Spleen (tissue), 11 donors: Measurements from ENCODE around the gene CA12. TPM values are rescaled to one million over a fixed set of nuclear protein-coding genes. Genes with fewer than 3 reads are reported as not detected.

Experiments used
- DNase-seq: peaks from one replicate; pipeline ENCODE4 v3.0.0-alpha.2; 2020
- H3K27ac ChIP-seq, 8 donors: fragments of 200-600 bp; sonication (generic) in 7 of 8; 1 replicate in 4 of 8; 2 replicates in 4 of 8; pipeline versions ENCODE4 v1.5.0 to v1.8.0; 2016 to 2021; ENCODE audit warnings: inconsistent platforms in 4 of 8, mild to moderate bottlenecking in 4 of 8, moderate library complexity in 1 of 8
- H3K27me3 ChIP-seq, 7 donors: fragments of 200-600 bp; sonication (generic) in 6 of 7; replicated peaks in 1 of 7; 1 replicate in 4 of 7; 2 replicates in 3 of 7; pipeline versions ENCODE4 v1.5.0 to v1.8.0; 2016 to 2021; ENCODE audit warnings: inconsistent platforms in 3 of 7, mild to moderate bottlenecking in 1 of 7
- H3K36me3 ChIP-seq, 6 donors: fragments of 200-600 bp; sonication (generic) in 5 of 6; 1 replicate in 4 of 6; 2 replicates in 2 of 6; pipeline versions ENCODE4 v1.5.0 to v1.8.0; 2016 to 2021; ENCODE audit warnings: inconsistent platforms in 2 of 6
- H3K4me1 ChIP-seq, 6 donors: fragments of 200-600 bp; sonication (generic) in 5 of 6; 1 replicate in 3 of 6; 2 replicates in 3 of 6; pipeline versions ENCODE4 v1.5.0 to v1.8.0; 2016 to 2021; ENCODE audit warnings: inconsistent platforms in 3 of 6
- H3K4me3 ChIP-seq, 8 donors: fragments of 200-600 bp; sonication (generic) in 7 of 8; 1 replicate in 4 of 8; 2 replicates in 4 of 8; pipeline versions ENCODE4 v1.5.0 to v1.8.0; 2016 to 2021; ENCODE audit warnings: inconsistent platforms in 4 of 8, mild to moderate bottlenecking in 4 of 8, moderate library complexity in 2 of 8
- H3K9me3 ChIP-seq, 8 donors: fragments of 200-600 bp; sonication (generic) in 7 of 8; 1 replicate in 4 of 8; 2 replicates in 4 of 8; pipeline versions ENCODE4 v1.5.0 to v1.8.0; 2016 to 2021; ENCODE audit warnings: inconsistent platforms in 4 of 8
- CTCF ChIP-seq, 11 experiments: fragments of 200-600 bp in 7 of 11; fragments of 450-650 bp in 4 of 11; sonication (generic) in 4 of 11; IDR thresholded peaks in 8 of 11; conservative IDR thresholded peaks in 3 of 11; 1 replicate in 7 of 11; 2 replicates in 4 of 11; pipeline versions ENCODE4 v1.4.0 to v1.8.0; 2016 to 2021; ENCODE audit warnings: antibody characterized with exemption in 11 of 11, inconsistent platforms in 4 of 11, mild to moderate bottlenecking in 1 of 11
- POLR2A ChIP-seq, 3 donors: fragments of 450-650 bp; IDR thresholded peaks; one replicate each; pipeline ENCODE4 v1.5.1; 2017; ENCODE audit warnings: antibody characterized with exemption in 3 of 3, mild to moderate bottlenecking in 1 of 3
- POLR2AphosphoS5 ChIP-seq, 3 donors: sonication (generic); formaldehyde crosslinking; IDR thresholded peaks; one replicate each; pipeline ENCODE4 v1.5.1; 2017; ENCODE audit warnings: antibody characterized with exemption in 3 of 3
- WGBS, 5 donors: extraction: QIAGEN DNeasy Blood & Tissue Kit in 3 of 5; methylation state at CpG; one replicate each; pipeline versions ENCODE4 v1.1.5 to v1.1.7; 2013 to 2018; 5-methylcytosine and 5-hydroxymethylcytosine counted together
- intact Hi-C: fragments of 100-400 bp; cut with DNase I; formaldehyde crosslinking; loops from one replicate; pipeline ENCODE4 v1.15.0; 2023; ENCODE audit warnings: low total_unique reads
- polyA plus RNA-seq, 3 donors: library from polyadenylated mRNA; stranded (reverse); fragments of 200-250 nt; gene quantifications; one replicate each; pipeline ENCODE4 v1.2.1, GENCODE V29; 2013
- total RNA-seq, 7 donors: library from RNA; depleted of rRNA in 3 of 7; stranded (reverse); fragments of >200 nt in 3 of 7; fragmentation: NEBNext Ultra II Directional in 4 of 7; extraction: Animal tissue kit (Norgen Biotek cat#: 25700) in 4 of 7; gene quantifications; one replicate each; pipeline versions ENCODE4 v1.1.0 to v1.2.1, GENCODE V29; 2016 to 2021
- donor health status: healthy with polysubstance abuse.
- donor health status: DM: no; HTN: no; CAD: no; lungs with moderate emphysema.
- donor health status: DM: no; HTN: no; CAD: no.
- donor health status: Bipolar disorder and iron deficiency.
- donor health status: healthy.
- donor health status: DM: no; HTN: no; CAD: no.
- donor health status: DM: yes; HTN: yes; CAD: no.

CA12 gene
- total and polyA plus RNA-seq, 10 donors: 0.02 to 3.3 (median 0.42) TPM

GRCh38 chr15:63312286-63312685, 69.4 kb downstream of the CA12 start:
- no peak for TF ChIP-seq POLR2AphosphoS5 (IDR thresholded peaks at IDR 0.05)
- Histone ChIP-seq H3K27me3 (no peaks in the 10 kb centered on the region), H3K27ac (no peak overlapping the region), H3K4me1 (peaks cover 0 to 13% (median 6%) of the 10 kb centered on the region in 6 donors), H3K36me3 (peaks cover 0 to 11% (median 0%) of the 10 kb centered on the region in 6 donors), H3K4me3 (no peak overlapping the region), H3K9me3 (no peaks in the 10 kb centered on the region)
- no peak for DNase-seq
- WGBS, 5 donors: 94 to 100% (median 96%) methylated on average over 1 of the region's 1 CpG
- intact Hi-C loops: no loop called here

- TF ChIP-seq POLR2AphosphoS5 (IDR thresholded peaks at IDR 0.05) (no peak), POLR2A (IDR thresholded peaks at IDR 0.05) (no peak), CTCF (IDR thresholded peaks at IDR 0.05 in 8 of 11, conservative IDR thresholded peaks at IDR 0.05 in 3 of 11) (no peak)
- 90 to 100% (median 95%) methylated on average over 3 of the region's 3 CpGs for WGBS, 5 donors
Measured at GRCh38 chr15:63310646-63311045, 71.0 kb downstream of the CA12 start.

GRCh38 chr15:63308947-63309346, 72.7 kb downstream of the CA12 start:
- 70 to 86% (median 77%) methylated on average over 2 of the region's 2 CpGs for whole genome bisulfite sequencing, 5 donors
- TF ChIP-seq CTCF (IDR thresholded peaks at IDR 0.05 in 8 of 11, conservative IDR thresholded peaks at IDR 0.05 in 3 of 11) (no peak), POLR2AphosphoS5 (IDR thresholded peaks at IDR 0.05) (no peak), POLR2A (IDR thresholded peaks at IDR 0.05) (no peak)
- H3K4me1 ChIP-seq: peaks cover 0 to 15% (median 7%) of the 10 kb centered on the region in 6 donors
- DNase-seq: no peak
- no peak overlapping the region for H3K4me3 ChIP-seq
- intact Hi-C loops: no loop called here
- peaks cover 7 to 45% (median 21%) of the 10 kb centered on the region in 6 donors for H3K36me3 ChIP-seq
- no peaks in the 10 kb centered on the region for H3K9me3 ChIP-seq
- H3K27me3 ChIP-seq: no peaks in the 10 kb centered on the region
- no peak overlapping the region for H3K27ac ChIP-seq

More at GRCh38 chr15:63310646-63311045, 71.0 kb downstream of the CA12 start:
- no peak for DNase-seq
- no peak overlapping the region for H3K27ac ChIP-seq
- no peaks in the 10 kb centered on the region for H3K27me3 ChIP-seq
- H3K9me3 ChIP-seq: no peaks in the 10 kb centered on the region
- H3K4me3 ChIP-seq: no peak overlapping the region
- intact Hi-C loops: no loop called here
- H3K4me1 ChIP-seq: peaks cover 0 to 15% (median 7%) of the 10 kb centered on the region in 6 donors
- H3K36me3 ChIP-seq: peaks cover 4 to 28% (median 11%) of the 10 kb centered on the region in 6 donors

- TF ChIP-seq POLR2A (IDR thresholded peaks at IDR 0.05): no peak
- intact Hi-C loops: no loop called here
- WGBS, 5 donors: 84 to 93% (median 87%) methylated on average over 4 of the region's 4 CpGs
- Histone ChIP-seq H3K27me3 (no peaks in the 10 kb centered on the region), H3K4me3 (no peak overlapping the region), H3K27ac (no peak overlapping the region), H3K36me3 (peaks cover 7 to 49% (median 22%) of the 10 kb centered on the region in 6 donors), H3K9me3 (no peaks in the 10 kb centered on the region), H3K4me1 (peaks cover 0 to 15% (median 7%) of the 10 kb centered on the region in 6 donors)
- DNase-seq: no peak
Measured at GRCh38 chr15:63308491-63308890, 73.2 kb downstream of the CA12 start.

- H3K36me3 ChIP-seq: peaks cover 7 to 68% (median 36%) of the 10 kb centered on the region in 6 donors
Measured at GRCh38 chr15:63306492-63307073, 75.1 kb downstream of the CA12 start.

More at GRCh38 chr15:63306492-63307073, 75.1 kb downstream of the CA12 start:
- Histone ChIP-seq H3K27me3 (no peaks in the 10 kb centered on the region), H3K27ac (no peak overlapping the region), H3K4me1 (peaks cover 0 to 15% (median 7%) of the 10 kb centered on the region in 6 donors), H3K4me3 (no peak overlapping the region), H3K9me3 (no peaks in the 10 kb centered on the region)
- intact Hi-C loops: no loop called here
- DNase-seq: no peak
- 87 to 93% (median 88%) methylated on average over 5 of the region's 5 CpGs for WGBS, 5 donors
- TF ChIP-seq CTCF (IDR thresholded peaks at IDR 0.05 in 8 of 11, conservative IDR thresholded peaks at IDR 0.05 in 3 of 11): no peak
